HG02973 (cell line): ENCODE results near the gene DENND4A.
A peak's percentile ranks its signal among the peaks of the same experiment; 100 is the strongest.
"Not testable (repeated sequence)": the region's sequence is repeated elsewhere in the genome, so short reads cannot be mapped to it uniquely, and the experiment has no call there.

Experiments
- ATAC-seq: cut with Tn5 transposase; IDR thresholded peaks from one replicate; pipeline ENCODE4 v1.9.1; 2021; ENCODE audit warnings: moderate library complexity; ENCODE audit not compliant: unreplicated experiment

DENND4A gene

DNA sequence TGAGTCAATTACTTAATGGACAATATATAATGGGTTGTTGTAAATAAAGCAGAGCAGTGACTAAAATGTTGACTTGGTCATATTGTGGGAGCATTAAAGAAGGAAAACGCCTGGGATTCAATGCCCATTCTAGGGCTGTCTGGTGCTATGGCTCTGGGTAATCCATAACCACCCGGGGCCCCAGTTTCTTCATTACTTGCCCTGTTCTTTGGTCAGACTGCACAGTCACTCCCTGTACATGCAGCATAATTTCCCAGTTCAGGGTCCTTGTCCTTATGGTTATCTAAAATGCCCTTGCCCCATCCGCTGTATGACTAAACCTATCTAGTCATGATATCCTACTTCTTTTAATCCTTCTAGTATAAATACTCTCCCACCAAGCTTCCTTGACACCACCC lies 27.5 kb upstream of the DENND4A start:
- no peak for ATAC-seq

DNA sequence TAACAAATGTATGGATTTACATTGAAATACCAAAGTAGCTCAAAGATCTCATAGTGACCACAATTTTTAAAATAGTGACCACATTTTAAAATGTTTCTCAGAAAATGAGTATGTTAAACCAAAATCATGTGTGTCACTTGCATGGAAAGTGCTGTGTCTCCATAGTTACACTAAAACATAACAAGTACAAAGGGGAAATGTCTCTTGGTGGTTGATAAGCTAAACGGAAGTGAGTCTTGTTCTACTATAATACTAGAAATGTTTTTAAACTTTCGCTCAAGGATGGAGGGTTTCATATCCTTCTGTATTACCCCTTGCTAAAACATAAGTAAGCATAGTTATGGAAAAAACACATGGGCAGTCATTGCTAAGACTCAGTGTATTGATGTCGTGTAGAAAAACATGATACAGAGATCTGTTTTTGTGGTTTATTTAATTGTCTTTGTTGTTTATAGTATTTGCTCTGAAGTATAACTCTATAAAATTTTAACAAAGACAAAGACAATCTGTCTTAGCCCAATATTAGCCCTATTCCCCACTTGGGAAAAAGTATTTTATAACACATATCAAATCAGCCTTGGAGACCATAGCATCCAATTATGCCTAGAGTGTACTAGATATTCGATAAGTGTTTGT lies 27.0 kb upstream of the DENND4A start:
- ATAC-seq, result peak; percentile 71

GRCh38 chr15:65816441-65816840 lies 24.3 kb upstream of the DENND4A start:
- ATAC-seq, result no peak

DNA sequence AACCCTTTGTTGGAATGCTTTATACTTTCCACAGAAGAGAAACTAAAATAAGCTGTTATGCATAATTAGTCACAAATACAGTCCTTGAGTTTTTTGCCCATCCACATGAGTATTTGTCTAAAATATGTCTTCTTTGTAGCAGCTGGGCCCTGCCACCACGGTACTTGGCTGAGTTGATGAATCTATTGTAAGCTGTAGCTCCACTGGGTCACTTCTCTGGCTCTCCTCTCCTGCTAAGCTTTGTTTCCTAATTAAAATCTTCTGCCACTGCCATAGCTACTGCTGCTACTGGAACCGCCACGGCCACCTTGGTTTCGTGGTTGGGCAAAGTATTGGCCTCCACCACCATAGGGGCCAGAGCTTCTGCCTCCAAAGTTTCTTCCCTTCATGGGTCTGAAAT lies 23.9 kb upstream of the DENND4A start:
- not testable (repeated sequence) for ATAC-seq

- ATAC-seq, result not testable (repeated sequence)
Measured at GRCh38 chr15:65814271-65814670, 22.2 kb upstream of the DENND4A start.

DNA sequence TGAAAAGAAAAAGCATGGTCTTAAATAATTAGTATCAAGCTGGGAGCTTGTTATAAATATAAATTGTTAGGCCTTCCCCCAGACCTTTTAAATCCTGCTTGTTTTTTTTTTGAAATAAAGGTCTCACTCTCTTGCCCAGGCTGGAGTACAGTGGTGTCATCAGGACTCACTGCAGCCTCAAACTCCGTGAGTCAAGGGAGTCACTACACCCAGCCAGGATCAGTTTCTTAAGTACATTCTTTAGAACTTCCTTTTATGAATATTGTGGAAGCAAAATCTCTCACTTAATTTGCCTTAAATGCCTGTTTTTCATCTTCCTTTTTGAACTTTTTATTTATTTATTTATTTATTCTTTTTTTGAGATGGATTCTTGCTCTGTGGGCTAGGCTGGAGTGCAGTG lies 20.8 kb upstream of the DENND4A start:
- ATAC-seq, result no peak

- ATAC-seq, result no peak
Measured at GRCh38 chr15:65812467-65812866, 20.4 kb upstream of the DENND4A start.

DNA sequence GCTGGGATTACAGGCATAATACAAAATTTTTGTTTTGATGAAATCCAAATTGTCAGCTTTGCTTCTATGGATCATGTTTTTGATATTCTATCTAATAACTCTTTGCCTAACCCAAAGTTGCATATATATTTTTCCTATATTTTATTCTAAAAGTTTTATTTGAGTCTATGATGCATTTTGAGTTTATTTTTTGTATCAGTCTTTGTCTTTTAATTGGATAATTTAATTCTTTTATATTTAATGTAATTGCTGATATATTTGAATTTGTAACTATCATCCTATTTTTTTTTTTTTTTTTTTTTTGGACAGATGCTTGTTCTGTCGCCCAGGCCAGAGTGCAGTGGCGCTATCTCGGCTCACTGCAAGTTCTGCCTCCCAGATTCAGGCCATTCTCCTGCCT lies 19.7 kb upstream of the DENND4A start:
- no peak for ATAC-seq

GRCh38 chr15:65811011-65811733 lies 19.1 kb upstream of the DENND4A start:
- ATAC-seq, result not testable (repeated sequence)

GRCh38 chr15:65806397-65806796 lies 14.3 kb upstream of the DENND4A start:
- no peak for ATAC-seq

DNA sequence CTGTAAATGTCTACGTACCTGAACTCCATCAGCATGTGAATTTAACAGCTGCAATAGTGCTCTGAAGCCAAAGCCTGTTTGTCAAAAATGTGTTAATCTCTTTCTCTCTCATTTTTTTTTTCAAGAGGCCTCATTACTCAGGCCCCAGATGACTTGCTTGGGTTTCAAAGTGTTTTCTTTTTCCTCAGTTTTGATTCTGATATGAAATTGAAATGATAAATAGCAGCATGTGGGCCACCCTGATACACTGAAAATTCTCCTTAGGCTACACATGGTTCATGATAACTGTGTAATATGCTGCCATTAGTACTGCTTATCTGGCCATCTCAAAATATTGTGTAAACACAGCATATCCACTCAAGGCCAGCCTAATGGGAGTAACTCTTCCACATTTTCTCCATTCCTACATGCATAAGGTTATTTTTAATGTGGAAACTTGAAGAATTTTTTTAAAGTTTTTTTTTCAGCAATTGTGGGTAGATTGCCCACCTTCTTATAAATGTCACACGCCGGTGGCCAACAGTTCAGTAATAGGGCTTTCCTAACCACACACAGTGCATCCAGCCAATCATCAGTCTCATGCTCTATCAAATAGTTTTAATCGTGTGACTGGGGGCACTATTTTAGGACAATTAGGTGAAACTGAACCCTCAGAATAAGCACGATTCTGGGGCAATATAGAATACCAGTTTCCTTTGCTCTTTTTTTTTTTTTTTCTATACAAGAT lies 13.1 kb upstream of the DENND4A start:
- no peak for ATAC-seq

DNA sequence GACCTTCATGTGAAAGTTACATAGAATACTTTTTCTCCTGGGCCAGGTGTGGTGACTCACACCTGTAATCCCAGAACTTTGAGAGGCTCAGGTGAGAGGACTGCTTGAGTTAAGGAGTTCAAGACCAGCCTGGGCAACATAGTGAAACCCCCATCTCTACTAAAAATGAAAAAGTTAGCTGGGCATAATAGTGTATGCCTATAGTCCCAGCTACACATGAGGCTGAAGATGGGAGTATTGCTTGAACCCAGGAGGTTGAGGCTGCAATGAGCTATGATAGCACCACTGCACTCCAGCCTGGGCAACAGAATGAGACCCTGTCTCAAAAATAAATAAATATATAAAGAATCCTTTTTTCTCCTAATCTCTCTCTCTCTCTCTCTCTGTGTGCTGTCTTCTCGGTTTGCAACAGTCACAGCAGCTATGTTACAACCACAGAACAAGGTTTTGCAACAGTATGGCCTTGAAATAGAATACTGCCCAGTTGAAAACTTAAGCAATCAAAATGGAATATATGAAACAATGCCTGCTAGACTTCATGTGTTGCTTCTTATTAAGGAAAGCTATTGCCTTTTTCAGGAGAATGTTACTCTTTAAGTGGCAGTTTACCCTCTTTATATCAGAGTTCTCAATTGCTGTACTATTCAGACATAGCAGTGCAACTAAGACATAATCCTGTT lies 12.3 kb upstream of the DENND4A start:
- no peak for ATAC-seq

GRCh38 chr15:65801229-65801805 lies 9.2 kb upstream of the DENND4A start:
- ATAC-seq, result no peak

GRCh38 chr15:65796610-65797078 lies 4.6 kb upstream of the DENND4A start:
- no peak for ATAC-seq

DNA sequence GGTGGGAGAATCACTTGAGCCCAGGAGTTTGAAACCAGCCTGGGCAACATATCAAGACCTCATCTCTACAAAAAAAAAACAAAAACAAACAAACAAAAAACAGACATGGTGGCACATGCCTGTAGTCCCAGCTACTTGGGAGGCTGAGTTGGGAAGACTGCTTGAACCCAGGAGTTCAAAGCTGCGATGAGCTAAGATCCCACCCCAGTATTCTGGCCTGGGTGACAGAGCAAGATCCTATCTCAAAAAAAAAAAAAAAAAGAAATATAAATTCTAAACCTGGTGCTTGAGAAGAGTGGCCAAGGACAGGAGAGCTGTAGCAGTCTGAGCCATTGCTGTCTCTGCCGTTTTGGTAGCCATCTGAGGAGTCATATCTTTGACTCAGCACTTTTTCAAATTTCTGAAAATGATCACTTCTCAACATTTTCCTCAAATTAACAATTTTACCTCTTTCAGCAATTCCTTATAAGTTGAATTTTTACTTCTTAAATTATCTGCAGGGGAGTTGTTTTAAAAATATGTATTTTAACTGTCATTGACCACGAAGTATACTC lies 3.6 kb upstream of the DENND4A start:
- ATAC-seq, result no peak

DNA sequence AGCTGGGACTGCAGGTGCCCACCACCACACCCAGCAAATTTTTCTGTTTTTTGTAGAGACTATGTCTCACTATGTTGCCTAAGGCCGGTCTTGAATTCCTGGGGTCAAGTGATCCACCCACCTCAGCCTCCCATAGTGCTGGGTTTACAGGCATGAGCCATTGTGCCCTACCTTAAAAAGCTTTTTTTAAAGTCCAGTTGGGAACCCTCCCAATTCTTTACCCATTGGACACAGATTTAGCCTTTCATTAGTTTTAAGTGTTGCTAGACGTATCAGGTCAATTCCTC lies 1.7 kb upstream of the DENND4A start:
- no peak for ATAC-seq

GRCh38 chr15:65792988-65793817 lies 1.1 kb upstream of the DENND4A start:
- no peak for ATAC-seq

DNA sequence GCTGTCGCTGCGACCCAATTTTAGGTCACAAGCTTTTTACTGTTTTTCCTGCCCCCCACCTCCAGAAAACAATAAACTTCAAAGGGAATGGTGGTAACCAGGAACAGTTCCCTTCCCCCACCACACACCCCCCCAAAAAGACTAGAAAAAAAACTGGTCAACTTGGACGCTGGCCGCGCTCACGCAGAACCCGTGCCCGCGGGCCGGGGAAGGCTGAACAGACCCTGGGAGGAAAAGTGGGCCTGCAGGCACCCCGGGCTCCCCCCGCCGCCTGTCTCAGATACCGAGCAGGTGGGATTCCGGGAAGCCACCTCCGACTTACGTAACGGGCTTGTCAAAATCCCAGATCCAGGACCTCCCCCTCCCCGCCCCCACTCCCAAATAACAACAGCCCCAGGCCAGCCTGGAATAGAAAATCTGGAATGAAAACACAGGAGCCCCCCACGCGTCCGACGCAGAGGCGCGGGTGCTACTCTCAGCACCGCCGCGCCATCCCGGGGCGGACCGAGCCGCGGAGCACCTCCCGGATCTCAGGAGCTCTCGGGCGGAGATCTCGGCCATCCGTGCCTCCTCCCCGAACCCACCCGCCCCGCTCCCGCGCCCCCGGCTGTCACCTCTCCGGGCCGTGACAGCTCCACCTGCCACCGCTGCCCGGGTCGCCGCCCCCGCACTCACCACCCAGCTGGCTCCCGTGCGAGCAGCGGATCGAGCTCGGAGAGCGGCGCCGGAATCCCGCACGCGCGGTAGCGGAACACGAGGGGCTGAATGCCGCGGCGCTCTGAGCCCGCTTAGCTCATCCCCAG lies 557 bp downstream of the DENND4A start:
- ATAC-seq, result peak; percentile 27

DNA sequence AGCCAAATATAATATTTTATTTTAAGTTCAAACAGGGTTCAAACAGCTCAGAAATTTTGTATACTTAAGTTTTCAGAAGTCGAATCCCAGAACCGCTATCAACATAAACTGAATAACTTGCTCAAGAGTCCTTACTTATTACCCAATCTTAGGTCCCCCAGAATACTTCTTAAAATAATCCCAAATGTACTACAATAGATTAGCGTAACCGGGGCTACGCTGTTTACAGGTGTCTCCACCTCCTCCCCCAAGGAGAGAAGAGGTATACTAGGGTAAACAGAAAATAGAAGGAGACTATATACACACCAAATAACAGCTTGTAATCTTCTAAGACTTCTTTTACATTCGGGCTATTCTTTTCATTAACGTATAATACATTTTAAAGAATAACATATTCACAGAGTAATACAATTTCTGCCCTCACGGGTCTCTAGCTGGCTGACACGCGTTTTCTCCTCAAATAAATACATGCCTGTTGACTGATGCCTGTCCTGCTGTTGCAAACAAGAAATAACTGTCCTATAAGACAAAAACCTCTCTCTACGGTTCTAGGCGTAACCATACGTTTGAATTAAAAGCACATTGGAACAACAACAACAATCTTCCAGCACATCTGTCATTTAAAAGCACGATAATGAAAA lies 1.3 kb downstream of the DENND4A start:
- no peak for ATAC-seq
